ENCODE measurements around the gene TSBP1. TPM values are rescaled to one million over a fixed set of nuclear protein-coding genes. Genes with fewer than 3 reads are reported as not detected.

The TSBP1 gene
- total RNA-seq, 2 donors from 2014 or later = not detected

DNA sequence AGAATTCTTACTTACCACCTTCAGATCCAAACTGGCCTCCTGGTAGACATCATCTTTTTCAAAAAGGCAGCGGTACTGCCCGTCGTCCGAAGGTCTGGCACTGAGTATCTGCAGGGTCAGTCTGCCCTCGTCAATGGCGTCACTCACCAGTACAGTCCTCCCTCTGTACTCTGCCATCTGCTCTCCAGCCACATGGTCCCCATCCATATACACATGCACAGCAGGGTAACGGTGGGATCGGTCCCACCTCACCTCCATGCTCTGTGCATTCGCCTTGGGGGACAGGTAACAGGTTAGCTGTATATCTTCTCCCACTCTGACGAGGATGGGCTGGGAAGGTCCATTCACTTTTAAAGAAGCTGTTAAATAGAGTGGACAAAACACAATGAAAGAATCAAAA lies 24.3 kb upstream of the TSBP1 start:
- H3K9ac ChIP-seq (ENCODE audit: extremely low read depth, low read length, poor library complexity, severe bottlenecking) = no peak overlapping the region
- no peaks in the 10 kb centered on the region for H3K27me3 ChIP-seq (ENCODE audit: control insufficient read depth, insufficient read depth, low read length, poor library complexity, severe bottlenecking)
- TF ChIP-seq, protein P1, sequence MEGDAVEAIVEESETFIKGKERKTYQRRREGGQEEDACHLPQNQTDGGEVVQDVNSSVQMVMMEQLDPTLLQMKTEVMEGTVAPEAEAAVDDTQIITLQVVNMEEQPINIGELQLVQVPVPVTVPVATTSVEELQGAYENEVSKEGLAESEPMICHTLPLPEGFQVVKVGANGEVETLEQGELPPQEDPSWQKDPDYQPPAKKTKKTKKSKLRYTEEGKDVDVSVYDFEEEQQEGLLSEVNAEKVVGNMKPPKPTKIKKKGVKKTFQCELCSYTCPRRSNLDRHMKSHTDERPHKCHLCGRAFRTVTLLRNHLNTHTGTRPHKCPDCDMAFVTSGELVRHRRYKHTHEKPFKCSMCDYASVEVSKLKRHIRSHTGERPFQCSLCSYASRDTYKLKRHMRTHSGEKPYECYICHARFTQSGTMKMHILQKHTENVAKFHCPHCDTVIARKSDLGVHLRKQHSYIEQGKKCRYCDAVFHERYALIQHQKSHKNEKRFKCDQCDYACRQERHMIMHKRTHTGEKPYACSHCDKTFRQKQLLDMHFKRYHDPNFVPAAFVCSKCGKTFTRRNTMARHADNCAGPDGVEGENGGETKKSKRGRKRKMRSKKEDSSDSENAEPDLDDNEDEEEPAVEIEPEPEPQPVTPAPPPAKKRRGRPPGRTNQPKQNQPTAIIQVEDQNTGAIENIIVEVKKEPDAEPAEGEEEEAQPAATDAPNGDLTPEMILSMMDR (conservative IDR thresholded peaks at IDR 0.05) = no peak
- no peaks in the 10 kb centered on the region for H3K9me3 ChIP-seq (ENCODE audit: control insufficient read depth, low read length)
- Mint-ChIP-seq H3K27ac (no peak overlapping the region), H3K4me1 (no peaks in the 10 kb centered on the region), H3K27me3 (ENCODE audit: insufficient read depth) (peaks cover 2% of the 10 kb centered on the region), H3K4me3 (no peak overlapping the region), H3K36me3 (ENCODE audit: low read depth) (no peaks in the 10 kb centered on the region), H3K9me3 (no peaks in the 10 kb centered on the region)
- H3K27ac ChIP-seq (ENCODE audit: low read depth, low read length) = no peak overlapping the region
- no peaks in the 10 kb centered on the region for H3K36me3 ChIP-seq (ENCODE audit: control insufficient read depth, insufficient read depth, low read length)
- H3K4me1 ChIP-seq (ENCODE audit: control insufficient read depth, insufficient read depth, low read length) = no peaks in the 10 kb centered on the region
- no peak overlapping the region for H3K4me3 ChIP-seq (ENCODE audit: low read length)
- DNase-seq = no peak
- whole genome bisulfite sequencing, 2 experiments (ENCODE audit: insufficient coverage in 1 of 2, insufficient read length in 1 of 2) = 94 to 99% methylated on average over 8 to 10 of the region's 10 CpGs

DNA sequence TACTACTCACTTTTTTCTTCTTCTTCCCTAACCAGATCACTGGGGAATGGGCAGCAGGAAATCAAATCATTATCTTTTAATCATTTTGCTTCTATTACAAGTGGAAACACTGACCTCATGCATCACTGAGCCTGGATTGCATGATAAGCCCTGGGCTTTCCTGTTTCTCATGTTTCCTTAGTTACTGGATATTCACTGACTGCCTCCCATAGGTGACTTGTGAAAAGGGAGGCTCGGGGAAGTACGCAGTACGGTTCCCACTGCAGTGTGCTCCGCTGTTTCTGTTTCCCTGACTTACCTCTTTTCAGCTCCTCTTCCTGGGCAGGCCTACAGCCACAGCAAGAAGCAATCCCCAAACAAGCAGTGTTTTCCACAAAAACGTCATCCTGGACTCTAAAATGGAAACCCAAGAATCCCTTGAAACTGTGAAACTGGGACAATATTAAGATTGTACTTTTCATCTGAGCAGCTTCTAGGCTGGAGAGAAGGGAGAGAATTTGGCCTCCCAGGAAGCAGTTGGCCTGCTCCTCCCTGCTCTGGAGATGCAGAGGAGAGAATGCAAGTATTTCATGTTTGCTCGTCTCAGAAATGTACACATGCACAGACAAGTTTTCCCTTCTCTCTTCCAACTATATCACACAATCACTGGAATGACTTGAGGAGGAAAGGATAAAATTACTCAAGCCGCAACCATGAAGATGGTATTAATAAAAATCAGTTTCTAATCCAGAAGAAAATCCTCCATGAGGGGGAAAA lies 22.1 kb upstream of the TSBP1 start:
- H3K4me1 ChIP-seq (ENCODE audit: control insufficient read depth, insufficient read depth, low read length) = no peaks in the 10 kb centered on the region
- no peaks in the 10 kb centered on the region for H3K9me3 ChIP-seq (ENCODE audit: control insufficient read depth, low read length)
- Mint-ChIP-seq H3K36me3 (ENCODE audit: low read depth) (no peaks in the 10 kb centered on the region), H3K27me3 (ENCODE audit: insufficient read depth) (peaks cover 3% of the 10 kb centered on the region), H3K27ac (no peak overlapping the region), H3K9me3 (no peaks in the 10 kb centered on the region), H3K4me3 (no peak overlapping the region), H3K4me1 (no peaks in the 10 kb centered on the region)
- H3K27ac ChIP-seq (ENCODE audit: low read depth, low read length) = no peak overlapping the region
- H3K36me3 ChIP-seq (ENCODE audit: control insufficient read depth, insufficient read depth, low read length) = no peaks in the 10 kb centered on the region
- H3K4me3 ChIP-seq (ENCODE audit: low read length) = no peak overlapping the region
- DNase-seq = no peak
- TF ChIP-seq, protein P1 (conservative IDR thresholded peaks at IDR 0.05) = no peak
- no peaks in the 10 kb centered on the region for H3K27me3 ChIP-seq (ENCODE audit: control insufficient read depth, insufficient read depth, low read length, poor library complexity, severe bottlenecking)
- no peak overlapping the region for H3K9ac ChIP-seq (ENCODE audit: extremely low read depth, low read length, poor library complexity, severe bottlenecking)
- WGBS, 2 experiments (ENCODE audit: insufficient coverage in 1 of 2, insufficient read length in 1 of 2) = 90 to 100% methylated on average over 2 to 7 of the region's 7 CpGs

DNA sequence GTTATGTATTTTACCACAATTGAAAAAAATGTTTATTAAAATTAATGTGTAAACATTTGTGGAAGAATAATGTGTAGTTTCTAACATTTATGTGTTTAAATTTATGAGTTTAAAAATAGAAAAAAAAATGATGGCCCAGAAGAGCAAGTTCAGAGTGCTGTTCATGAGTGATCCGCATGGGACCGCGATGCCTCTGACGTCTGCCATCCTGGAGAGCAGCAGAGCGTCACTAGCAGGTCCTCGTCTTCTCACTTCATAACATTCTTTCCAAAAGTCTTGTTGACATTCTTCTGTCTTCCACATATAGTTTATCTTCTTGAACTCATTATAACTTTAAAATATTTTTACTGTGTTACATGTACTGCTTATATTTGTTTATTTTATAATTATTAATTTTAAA lies 19.8 kb upstream of the TSBP1 start:
- H3K4me3 ChIP-seq (ENCODE audit: low read length) = no peak overlapping the region
- no peak overlapping the region for H3K4me3 Mint-ChIP-seq
- H3K27me3 ChIP-seq (ENCODE audit: control insufficient read depth, insufficient read depth, low read length, poor library complexity, severe bottlenecking) = no peaks in the 10 kb centered on the region
- no peaks in the 10 kb centered on the region for H3K36me3 ChIP-seq (ENCODE audit: control insufficient read depth, insufficient read depth, low read length)
- TF ChIP-seq, protein P1 (conservative IDR thresholded peaks at IDR 0.05) = no peak
- no peaks in the 10 kb centered on the region for H3K4me1 Mint-ChIP-seq
- peaks cover 4% of the 10 kb centered on the region for H3K27me3 Mint-ChIP-seq (ENCODE audit: insufficient read depth)
- H3K9ac ChIP-seq (ENCODE audit: extremely low read depth, low read length, poor library complexity, severe bottlenecking) = no peak overlapping the region
- H3K9me3 ChIP-seq (ENCODE audit: control insufficient read depth, low read length) = no peaks in the 10 kb centered on the region
- peaks cover 6% of the 10 kb centered on the region for H3K9me3 Mint-ChIP-seq
- no peak for DNase-seq
- no peak overlapping the region for H3K27ac Mint-ChIP-seq
- 88 to 96% methylated on average over 5 to 6 of the region's 6 CpGs for WGBS, 2 experiments (ENCODE audit: insufficient coverage in 1 of 2, insufficient read length in 1 of 2)
- H3K27ac ChIP-seq (ENCODE audit: low read depth, low read length) = no peak overlapping the region
- H3K36me3 Mint-ChIP-seq (ENCODE audit: low read depth) = no peaks in the 10 kb centered on the region
- H3K4me1 ChIP-seq (ENCODE audit: control insufficient read depth, insufficient read depth, low read length) = no peaks in the 10 kb centered on the region
